ENCODE measurements around the gene PTPRM. TPM values are rescaled to one million over a fixed set of nuclear protein-coding genes. Genes with fewer than 3 reads are reported as not detected.

Gene PTPRM
- total RNA-seq, 4 donors from 2014 or later = 21.4 to 41.8 (median 29.6) TPM

DNA sequence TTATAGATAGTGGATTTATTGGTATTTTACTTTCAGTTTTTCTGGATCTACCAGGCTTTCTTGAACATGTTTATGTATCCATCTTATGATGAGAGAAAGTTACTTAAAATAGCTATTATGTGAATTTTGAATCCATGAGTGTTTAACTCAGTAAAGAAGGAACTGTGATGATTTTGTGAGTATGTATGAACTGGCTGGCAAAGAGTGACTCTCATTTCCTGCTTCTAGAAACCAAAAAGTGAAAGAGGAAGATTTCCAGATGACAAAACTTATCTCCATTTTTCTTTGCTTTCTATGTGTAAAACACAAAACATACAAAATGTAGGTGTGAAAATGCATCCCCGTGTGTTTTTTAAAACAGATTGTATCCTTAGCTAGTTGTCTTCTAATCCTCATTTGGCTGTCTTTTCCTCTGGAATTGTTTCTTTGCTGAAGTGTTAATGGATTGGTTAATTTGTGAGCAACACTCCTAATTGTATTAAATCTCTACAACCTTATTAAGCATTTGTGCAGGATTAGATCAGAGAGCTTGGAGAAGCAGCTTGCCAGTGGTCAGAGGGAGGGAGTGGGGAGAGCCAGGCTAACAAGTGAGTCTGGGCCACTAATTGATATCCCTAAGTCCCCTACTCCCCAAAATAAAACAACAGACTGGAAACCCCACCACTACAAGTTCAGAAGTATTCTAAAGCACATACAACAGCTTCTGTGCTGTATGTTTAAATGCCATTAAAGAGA is 23.9 kb downstream of the PTPRM start:
- intact Hi-C loops (cut with DNase I; ENCODE audit: low total_unique reads) = no loop called here

DNA sequence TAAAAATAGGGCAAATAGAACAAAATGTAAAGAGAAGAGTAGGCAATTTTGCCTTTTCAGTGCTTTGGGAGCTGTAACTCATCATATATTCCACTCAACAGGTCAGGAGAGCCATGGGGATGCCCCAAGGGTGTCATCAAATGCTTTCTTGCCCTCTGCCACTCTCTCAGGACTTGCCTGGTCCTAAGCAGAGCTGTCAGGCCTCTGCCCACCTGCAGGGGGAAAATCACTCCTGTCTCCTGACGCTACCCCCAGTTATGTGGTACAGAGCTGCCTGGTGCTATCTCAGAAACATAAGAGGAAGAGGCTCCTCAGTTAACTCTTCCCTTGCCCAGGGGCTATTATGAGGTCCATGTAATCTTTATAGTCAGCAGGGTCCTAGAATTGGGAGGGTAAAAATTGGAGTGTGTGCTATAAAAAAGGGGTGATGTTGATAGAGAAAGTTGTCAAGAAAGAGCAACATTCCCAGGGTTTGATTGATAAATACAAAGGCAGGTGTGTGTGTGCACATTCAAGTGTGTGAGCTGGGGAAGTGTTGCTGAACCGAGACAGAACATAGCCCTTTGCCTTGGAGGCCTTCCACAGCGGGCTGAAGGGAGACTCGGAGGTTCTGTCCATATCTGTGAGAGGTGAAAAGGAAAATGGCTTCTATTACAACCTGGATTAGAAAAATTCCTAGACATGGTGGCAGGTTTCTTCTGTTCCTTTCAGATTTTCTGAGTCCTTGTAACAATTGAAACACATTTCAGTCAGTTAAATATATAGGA is 25.4 kb downstream of the PTPRM start:
- TF ChIP-seq, protein P1, sequence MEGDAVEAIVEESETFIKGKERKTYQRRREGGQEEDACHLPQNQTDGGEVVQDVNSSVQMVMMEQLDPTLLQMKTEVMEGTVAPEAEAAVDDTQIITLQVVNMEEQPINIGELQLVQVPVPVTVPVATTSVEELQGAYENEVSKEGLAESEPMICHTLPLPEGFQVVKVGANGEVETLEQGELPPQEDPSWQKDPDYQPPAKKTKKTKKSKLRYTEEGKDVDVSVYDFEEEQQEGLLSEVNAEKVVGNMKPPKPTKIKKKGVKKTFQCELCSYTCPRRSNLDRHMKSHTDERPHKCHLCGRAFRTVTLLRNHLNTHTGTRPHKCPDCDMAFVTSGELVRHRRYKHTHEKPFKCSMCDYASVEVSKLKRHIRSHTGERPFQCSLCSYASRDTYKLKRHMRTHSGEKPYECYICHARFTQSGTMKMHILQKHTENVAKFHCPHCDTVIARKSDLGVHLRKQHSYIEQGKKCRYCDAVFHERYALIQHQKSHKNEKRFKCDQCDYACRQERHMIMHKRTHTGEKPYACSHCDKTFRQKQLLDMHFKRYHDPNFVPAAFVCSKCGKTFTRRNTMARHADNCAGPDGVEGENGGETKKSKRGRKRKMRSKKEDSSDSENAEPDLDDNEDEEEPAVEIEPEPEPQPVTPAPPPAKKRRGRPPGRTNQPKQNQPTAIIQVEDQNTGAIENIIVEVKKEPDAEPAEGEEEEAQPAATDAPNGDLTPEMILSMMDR (IDR thresholded peaks at IDR 0.05) = no peak
- no peak for TF ChIP-seq POLR2A (IDR thresholded peaks at IDR 0.05)
- no peak for DNase-seq (ENCODE audit: low spot score in 2 of 2)
- WGBS, 2 donors = 82 to 87% methylated on average over 4 of the region's 4 CpGs
- intact Hi-C loops (cut with DNase I; ENCODE audit: low total_unique reads) = no loop called here
- H3K4me3 ChIP-seq (ENCODE audit: low read depth, poor library complexity, severe bottlenecking) = no peak overlapping the region

More for the DNA sequence above, 23.9 kb downstream of the PTPRM start:
- TF ChIP-seq, protein P1 (IDR thresholded peaks at IDR 0.05) = no peak
- WGBS, 2 donors = 65 to 67% methylated on average over 1 of the region's 1 CpG
- DNase-seq (ENCODE audit: low spot score in 2 of 2) = no peak
- no peak overlapping the region for H3K4me3 ChIP-seq (ENCODE audit: low read depth, poor library complexity, severe bottlenecking)

GRCh38 chr18:7593218-7593819 is 26.2 kb downstream of the PTPRM start:
- DNase-seq (ENCODE audit: low spot score in 2 of 2) = no peak
- 78 to 82% methylated on average over 5 of the region's 5 CpGs for WGBS, 2 donors
- no peak overlapping the region for H3K4me3 ChIP-seq (ENCODE audit: low read depth, poor library complexity, severe bottlenecking)
- intact Hi-C loops (cut with DNase I; ENCODE audit: low total_unique reads) = no loop called here
- TF ChIP-seq, protein P1 (IDR thresholded peaks at IDR 0.05) = no peak
- no peak for TF ChIP-seq POLR2A (IDR thresholded peaks at IDR 0.05)

DNA sequence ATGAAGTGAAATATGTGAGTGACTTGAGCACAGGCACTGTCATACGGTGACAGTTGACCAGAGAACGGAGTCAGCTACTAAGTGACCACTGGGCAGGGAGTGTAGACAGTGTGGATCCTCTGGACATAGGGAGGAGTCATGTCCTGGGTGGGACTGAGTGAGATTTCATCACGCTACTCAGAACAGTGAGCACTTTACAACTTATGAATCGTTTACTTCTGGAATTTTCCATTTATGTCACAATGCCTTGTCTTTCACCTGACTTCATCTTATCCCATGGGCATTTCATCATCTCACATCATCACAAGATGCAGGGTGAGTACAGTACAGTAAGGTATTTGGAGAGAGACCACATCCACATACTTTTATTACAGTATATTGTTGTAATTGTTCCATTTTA is 29.0 kb downstream of the PTPRM start:
- TF ChIP-seq, protein P1 (IDR thresholded peaks at IDR 0.05) = no peak
- no peak for TF ChIP-seq POLR2A (IDR thresholded peaks at IDR 0.05)
- intact Hi-C loops (cut with DNase I; ENCODE audit: low total_unique reads) = no loop called here
- no peak overlapping the region for H3K4me3 ChIP-seq (ENCODE audit: low read depth, poor library complexity, severe bottlenecking)
- no peak for DNase-seq (ENCODE audit: low spot score in 2 of 2)
- WGBS, 2 donors = 80 to 84% methylated on average over 4 of the region's 4 CpGs

- 97 to 98% methylated on average over 3 of the region's 3 CpGs for WGBS, 2 donors
- TF ChIP-seq, protein P1 (IDR thresholded peaks at IDR 0.05) = no peak
- no peak for TF ChIP-seq POLR2A (IDR thresholded peaks at IDR 0.05)
- intact Hi-C loops (cut with DNase I; ENCODE audit: low total_unique reads) = no loop called here
- no peak for DNase-seq (ENCODE audit: low spot score in 2 of 2)
- no peak overlapping the region for H3K4me3 ChIP-seq (ENCODE audit: low read depth, poor library complexity, severe bottlenecking)
These were observed 30.4 kb downstream of the PTPRM start for GRCh38 chr18:7597500-7597899.

Measured in lower leg skin (tissue), 4 donors.